ENCODE measurements around the gene PLAAT2. TPM values are rescaled to one million over a fixed set of nuclear protein-coding genes. Genes with fewer than 3 reads are reported as not detected.
"Not testable (repeated sequence)": the region's sequence is repeated elsewhere in the genome, so short reads cannot be mapped to it uniquely, and the experiment has no call there.

Gene PLAAT2
- polyA plus RNA-seq, 3 donors = not detected

DNA sequence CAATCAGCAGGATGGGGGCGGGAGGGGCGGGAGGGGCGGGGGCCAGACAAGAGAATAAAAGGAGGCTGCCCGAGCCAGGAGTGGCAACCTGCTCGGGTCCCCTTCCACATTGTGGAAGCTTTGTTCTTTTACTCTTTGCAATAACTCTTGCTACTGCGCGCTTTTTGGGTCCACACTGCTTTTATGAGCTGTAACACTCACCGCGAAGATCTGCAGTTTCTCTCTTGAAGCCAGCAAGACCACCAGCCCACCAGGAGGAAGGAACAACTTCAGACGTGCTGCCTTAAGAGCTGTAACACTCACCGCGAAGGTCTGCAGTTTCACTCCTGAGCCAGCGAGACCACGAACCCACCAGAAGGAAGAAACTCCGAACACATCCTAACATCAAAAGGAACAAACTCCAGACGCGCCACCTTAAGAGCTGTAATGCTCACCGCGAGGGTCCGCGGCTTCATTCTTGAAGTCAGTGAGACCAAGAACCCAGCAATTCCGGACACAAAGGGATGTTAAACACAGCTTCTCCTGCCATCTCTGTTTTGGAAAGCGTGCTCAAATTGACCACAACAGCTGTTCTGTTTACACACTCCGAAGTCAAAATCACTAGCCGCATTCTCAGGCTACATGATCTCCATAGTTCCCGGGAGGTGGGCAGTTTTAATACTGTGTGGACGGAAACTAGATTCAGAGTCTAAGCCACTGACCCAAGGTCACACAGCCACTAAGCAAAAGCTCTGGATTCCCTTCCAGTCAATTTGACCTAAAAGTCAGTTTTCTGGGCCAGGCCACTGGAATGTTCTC, 11.9 kb downstream of the PLAAT2 start:
- H3K9me3 Mint-ChIP-seq = no peaks in the 10 kb centered on the region
- H3K9me3 ChIP-seq (replicated peaks in 1 of 2; ENCODE audit: control insufficient read depth in 1 of 2, insufficient read depth in 1 of 2, low read length in 2 of 2) = no peaks in the 10 kb centered on the region
- peaks cover 8 to 13% of the 10 kb centered on the region in 2 donors for H3K4me1 ChIP-seq (ENCODE audit: control insufficient read depth in 1 of 2, insufficient read depth in 2 of 2, low read length in 2 of 2)
- peak overlapping the region; percentile 19 for H3K4me2 ChIP-seq (replicated peaks; ENCODE audit: extremely low read depth, low read length, poor library complexity, severe bottlenecking)
- H3K79me2 ChIP-seq (ENCODE audit: insufficient read depth, low read length) = no peaks in the 10 kb centered on the region
- no peaks in the 10 kb centered on the region for H3K36me3 ChIP-seq (replicated peaks in 1 of 2; ENCODE audit: control insufficient read depth in 1 of 2, insufficient read depth in 2 of 2, low read length in 2 of 2)
- TF ChIP-seq, protein P1, sequence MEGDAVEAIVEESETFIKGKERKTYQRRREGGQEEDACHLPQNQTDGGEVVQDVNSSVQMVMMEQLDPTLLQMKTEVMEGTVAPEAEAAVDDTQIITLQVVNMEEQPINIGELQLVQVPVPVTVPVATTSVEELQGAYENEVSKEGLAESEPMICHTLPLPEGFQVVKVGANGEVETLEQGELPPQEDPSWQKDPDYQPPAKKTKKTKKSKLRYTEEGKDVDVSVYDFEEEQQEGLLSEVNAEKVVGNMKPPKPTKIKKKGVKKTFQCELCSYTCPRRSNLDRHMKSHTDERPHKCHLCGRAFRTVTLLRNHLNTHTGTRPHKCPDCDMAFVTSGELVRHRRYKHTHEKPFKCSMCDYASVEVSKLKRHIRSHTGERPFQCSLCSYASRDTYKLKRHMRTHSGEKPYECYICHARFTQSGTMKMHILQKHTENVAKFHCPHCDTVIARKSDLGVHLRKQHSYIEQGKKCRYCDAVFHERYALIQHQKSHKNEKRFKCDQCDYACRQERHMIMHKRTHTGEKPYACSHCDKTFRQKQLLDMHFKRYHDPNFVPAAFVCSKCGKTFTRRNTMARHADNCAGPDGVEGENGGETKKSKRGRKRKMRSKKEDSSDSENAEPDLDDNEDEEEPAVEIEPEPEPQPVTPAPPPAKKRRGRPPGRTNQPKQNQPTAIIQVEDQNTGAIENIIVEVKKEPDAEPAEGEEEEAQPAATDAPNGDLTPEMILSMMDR (IDR thresholded peaks at IDR 0.05) = no peak
- H3K4me1 Mint-ChIP-seq = peaks cover 20% of the 10 kb centered on the region
- 24% methylated on average over 21 of the region's 27 CpGs for WGBS (ENCODE audit: insufficient coverage)
- no peaks in the 10 kb centered on the region for H3K27me3 ChIP-seq (ENCODE audit: control insufficient read depth in 2 of 2, insufficient read depth in 2 of 2, low read length in 2 of 2)
- H3K4me3 Mint-ChIP-seq = peak overlapping the region; percentile 34 to 89
- no peak for DNase-seq
- peak overlapping the region; percentile 65 for H2AFZ ChIP-seq (ENCODE audit: insufficient read depth, low read depth, low read length, poor library complexity, severe bottlenecking)
- intact Hi-C loops (cut with micrococcal nuclease) = no loop called here
- H3K27ac Mint-ChIP-seq = peak overlapping the region in 4 of 7 donors; percentile 13 to 68 (median 48)
- peaks cover 0 to 14% (median 10%) of the 10 kb centered on the region in 3 donors for H3K27me3 Mint-ChIP-seq (ENCODE audit: low read depth in 3 of 3)
- peaks cover 8 to 12% of the 10 kb centered on the region in 2 donors for H3K36me3 Mint-ChIP-seq
- H3K9ac ChIP-seq (ENCODE audit: insufficient read depth, low read length, poor library complexity, severe bottlenecking) = no peak overlapping the region
- H3K4me3 ChIP-seq (replicated peaks in 1 of 3; ENCODE audit: low read depth in 2 of 3, low read length in 3 of 3) = no peak overlapping the region
- no peaks in the 10 kb centered on the region for H4K20me1 ChIP-seq (ENCODE audit: insufficient read depth, low read length)
- H3K27ac ChIP-seq (ENCODE audit: low read depth in 1 of 2, low read length in 2 of 2) = no peak overlapping the region

DNA sequence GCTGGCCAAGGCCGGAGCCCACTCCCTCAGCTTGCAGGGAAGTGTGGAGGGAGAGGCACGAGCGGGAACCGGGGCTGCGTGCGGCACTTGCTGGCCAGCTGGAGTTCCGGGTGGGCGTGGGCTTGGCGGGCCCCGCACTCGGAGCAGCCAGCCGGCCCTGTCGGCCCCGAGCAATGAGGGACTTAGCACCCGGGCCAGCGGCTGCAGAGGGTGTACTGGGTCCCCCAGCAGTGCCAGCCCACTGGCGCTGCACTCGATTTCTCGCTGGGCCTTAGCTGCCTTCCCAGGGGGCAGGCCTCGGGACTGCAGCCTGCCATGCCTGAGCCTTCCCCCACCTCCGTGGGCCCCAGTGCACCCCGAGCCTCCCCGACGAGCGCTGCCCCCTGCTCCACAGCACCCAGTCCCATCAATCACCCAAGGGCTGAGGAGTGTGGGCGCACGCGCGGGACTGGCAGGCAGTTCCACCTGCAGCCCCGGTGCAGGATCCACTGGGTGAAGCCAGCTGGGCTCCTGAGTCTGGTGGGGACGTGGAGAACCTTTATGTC, 13.0 kb downstream of the PLAAT2 start:
- H3K27ac Mint-ChIP-seq; H3K9ac ChIP-seq (ENCODE audit: insufficient read depth, low read length, poor library complexity, severe bottlenecking); H3K27ac ChIP-seq (ENCODE audit: low read depth in 1 of 2, low read length in 2 of 2); H3K9me3 Mint-ChIP-seq; H3K9me3 ChIP-seq (replicated peaks in 1 of 2; ENCODE audit: control insufficient read depth in 1 of 2, insufficient read depth in 1 of 2, low read length in 2 of 2); H3K27me3 ChIP-seq (ENCODE audit: control insufficient read depth in 2 of 2, insufficient read depth in 2 of 2, low read length in 2 of 2); H2AFZ ChIP-seq (ENCODE audit: insufficient read depth, low read depth, low read length, poor library complexity, severe bottlenecking); H4K20me1 ChIP-seq (ENCODE audit: insufficient read depth, low read length); intact Hi-C loops (cut with micrococcal nuclease); H3K79me2 ChIP-seq (ENCODE audit: insufficient read depth, low read length); DNase-seq; H3K4me3 Mint-ChIP-seq; H3K36me3 ChIP-seq (replicated peaks in 1 of 2; ENCODE audit: control insufficient read depth in 1 of 2, insufficient read depth in 2 of 2, low read length in 2 of 2); H3K4me2 ChIP-seq (replicated peaks; ENCODE audit: extremely low read depth, low read length, poor library complexity, severe bottlenecking); H3K4me3 ChIP-seq (replicated peaks in 1 of 3; ENCODE audit: low read depth in 2 of 3, low read length in 3 of 3): not testable (repeated sequence)
- peaks cover 20% of the 10 kb centered on the region for H3K4me1 Mint-ChIP-seq
- 98% methylated on average over 21 of the region's 31 CpGs for WGBS (ENCODE audit: insufficient coverage)
- peaks cover 8 to 13% of the 10 kb centered on the region in 2 donors for H3K4me1 ChIP-seq (ENCODE audit: control insufficient read depth in 1 of 2, insufficient read depth in 2 of 2, low read length in 2 of 2)
- peaks cover 0 to 13% (median 10%) of the 10 kb centered on the region in 3 donors for H3K27me3 Mint-ChIP-seq (ENCODE audit: low read depth in 3 of 3)
- H3K36me3 Mint-ChIP-seq = peaks cover 10 to 15% of the 10 kb centered on the region in 2 donors

Measured in CD14-positive monocyte (primary cell).